ENCODE data around the gene S100PBP.
"Not testable (repeated sequence)": the region's sequence is repeated elsewhere in the genome, so short reads cannot be mapped to it uniquely, and the experiment has no call there.

The S100PBP gene

GRCh38 chr1:32783851-32784250, 33.6 kb upstream of the S100PBP start:
- FAIRE-seq (no peak), DNase-seq (ENCODE audit: insufficient read length, low spot score) (no peak)

GRCh38 chr1:32784817-32785216, 32.6 kb upstream of the S100PBP start:
- no peak for DNase-seq (ENCODE audit: insufficient read length, low spot score)
- no peak for FAIRE-seq

- DNase-seq (ENCODE audit: insufficient read length, low spot score): no peak
- FAIRE-seq: no peak
Observed at GRCh38 chr1:32786856-32787255, 30.6 kb upstream of the S100PBP start.

GRCh38 chr1:32789356-32789755, 28.1 kb upstream of the S100PBP start:
- peak; percentile 34 for DNase-seq (ENCODE audit: insufficient read length, low spot score)
- not testable (repeated sequence) for FAIRE-seq

- DNase-seq (ENCODE audit: insufficient read length, low spot score): no peak
- FAIRE-seq: no peak
Observed at GRCh38 chr1:32791881-32792280, 25.6 kb upstream of the S100PBP start.

- FAIRE-seq; DNase-seq (ENCODE audit: insufficient read length, low spot score): not testable (repeated sequence)
Observed at GRCh38 chr1:32795763-32796162, 21.7 kb upstream of the S100PBP start.

GRCh38 chr1:32797456-32797855, 20.0 kb upstream of the S100PBP start:
- FAIRE-seq: no peak
- no peak for DNase-seq (ENCODE audit: insufficient read length, low spot score)

- no peak for DNase-seq (ENCODE audit: insufficient read length, low spot score)
Observed at GRCh38 chr1:32798191-32798590, 19.3 kb upstream of the S100PBP start.

GRCh38 chr1:32798679-32799416, 18.6 kb upstream of the S100PBP start:
- FAIRE-seq (no peak), DNase-seq (ENCODE audit: insufficient read length, low spot score) (no peak)

More at GRCh38 chr1:32798191-32798590, 19.3 kb upstream of the S100PBP start:
- FAIRE-seq: no peak

- DNase-seq (ENCODE audit: insufficient read length, low spot score) (no peak), FAIRE-seq (no peak)
Observed at GRCh38 chr1:32801096-32801715, 16.2 kb upstream of the S100PBP start.

- DNase-seq (ENCODE audit: insufficient read length, low spot score); FAIRE-seq: not testable (repeated sequence)
Observed at GRCh38 chr1:32804460-32804859, 13.0 kb upstream of the S100PBP start.

- no peak for FAIRE-seq
- DNase-seq (ENCODE audit: insufficient read length, low spot score): no peak
Observed at GRCh38 chr1:32806290-32806689, 11.2 kb upstream of the S100PBP start.

- no peak for FAIRE-seq
- no peak for DNase-seq (ENCODE audit: insufficient read length, low spot score)
Observed at GRCh38 chr1:32806910-32807523, 10.4 kb upstream of the S100PBP start.

- no peak for DNase-seq (ENCODE audit: insufficient read length, low spot score)
Observed at GRCh38 chr1:32808580-32808979, 8.9 kb upstream of the S100PBP start.

GRCh38 chr1:32810358-32810757, 7.1 kb upstream of the S100PBP start:
- DNase-seq (ENCODE audit: insufficient read length, low spot score): no peak

More at GRCh38 chr1:32808580-32808979, 8.9 kb upstream of the S100PBP start:
- no peak for FAIRE-seq

GRCh38 chr1:32811265-32811664, 6.2 kb upstream of the S100PBP start:
- FAIRE-seq (no peak), DNase-seq (ENCODE audit: insufficient read length, low spot score) (no peak)

More at GRCh38 chr1:32810358-32810757, 7.1 kb upstream of the S100PBP start:
- no peak for FAIRE-seq

GRCh38 chr1:32811917-32812316, 5.5 kb upstream of the S100PBP start:
- FAIRE-seq: no peak

GRCh38 chr1:32813941-32814739, 3.3 kb upstream of the S100PBP start:
- DNase-seq (ENCODE audit: insufficient read length, low spot score): no peak
- FAIRE-seq: no peak

More at GRCh38 chr1:32811917-32812316, 5.5 kb upstream of the S100PBP start:
- DNase-seq (ENCODE audit: insufficient read length, low spot score): no peak

GRCh38 chr1:32816676-32817158, 736 bp upstream of the S100PBP start:
- no peak for DNase-seq (ENCODE audit: insufficient read length, low spot score)
- no peak for FAIRE-seq

All from HTR-8/SVneo (cell line).